AG04450 (cell line): Measurements from ENCODE around the gene OR10J5. TPM values are rescaled to one million over a fixed set of nuclear protein-coding genes. Genes with fewer than 3 reads are reported as not detected.

ENCODE experiments used
- CTCF ChIA-PET: fragments of 300-600, 350-600 bp; formaldehyde crosslinking; extraction: SDS; loops from one replicate; lab custom pipeline; 2022; ENCODE audit warnings: antibody characterized with exemption, inconsistent platforms; lab: Charles Lee
- POLR2A ChIA-PET: fragments of 350-600 bp; formaldehyde crosslinking; extraction: SDS; loops from one replicate; lab custom pipeline; 2021; ENCODE audit warnings: antibody characterized with exemption, inconsistent platforms; lab: Yijun Ruan, JAX
- DNase-seq: peaks from one replicate; pipeline ENCODE4 v3.0.0-alpha.2; 2011; ENCODE audit warnings: low read depth, low spot score
- H3K27ac ChIP-seq: one replicate; pipeline ENCODE4 v1.5.1; 2012; ENCODE audit warnings: low read depth, low read length, control low read depth
- H3K27me3 ChIP-seq: one replicate; pipeline ENCODE4 v1.6.0; 2012; ENCODE audit warnings: low read length; ENCODE audit not compliant: control insufficient read depth, insufficient read depth
- H3K4me3 ChIP-seq: 2 replicates; pipeline ENCODE4 v1.5.1; 2011; ENCODE audit warnings: mild to moderate bottlenecking, low read depth, low read length, control low read depth
- H3K9me3 ChIP-seq: 2 replicates; pipeline ENCODE4 v1.5.1; 2012; ENCODE audit warnings: low read length; ENCODE audit not compliant: control insufficient read depth, insufficient read depth
- polyA plus RNA-seq: library from polyadenylated mRNA; depleted of rRNA; stranded (reverse); fragments of >200 nt; gene quantifications from 2 replicates; pipeline ENCODE4 v1.2.3, GENCODE V29; 2011
- TF ChIP-seq, protein P1 (sequence below): IDR thresholded peaks from 2 replicates; pipeline ENCODE4 v1.5.1; 2011; ENCODE audit warnings: low read depth, low read length, control low read depth, inconsistent platforms

Gene OR10J5
- polyA plus RNA-seq, 1 experiment = not detected

GRCh38 chr1:159562680-159563079, 26.9 kb upstream of the OR10J5 start:
- ChIA-PET CTCF (no interaction called here), POLR2A (no interaction called here)
- H3K9me3 ChIP-seq = no peaks in the 10 kb centered on the region
- H3K27me3 ChIP-seq = no peaks in the 10 kb centered on the region
- no peak overlapping the region for H3K27ac ChIP-seq
- DNase-seq = no peak
- TF ChIP-seq, protein P1, sequence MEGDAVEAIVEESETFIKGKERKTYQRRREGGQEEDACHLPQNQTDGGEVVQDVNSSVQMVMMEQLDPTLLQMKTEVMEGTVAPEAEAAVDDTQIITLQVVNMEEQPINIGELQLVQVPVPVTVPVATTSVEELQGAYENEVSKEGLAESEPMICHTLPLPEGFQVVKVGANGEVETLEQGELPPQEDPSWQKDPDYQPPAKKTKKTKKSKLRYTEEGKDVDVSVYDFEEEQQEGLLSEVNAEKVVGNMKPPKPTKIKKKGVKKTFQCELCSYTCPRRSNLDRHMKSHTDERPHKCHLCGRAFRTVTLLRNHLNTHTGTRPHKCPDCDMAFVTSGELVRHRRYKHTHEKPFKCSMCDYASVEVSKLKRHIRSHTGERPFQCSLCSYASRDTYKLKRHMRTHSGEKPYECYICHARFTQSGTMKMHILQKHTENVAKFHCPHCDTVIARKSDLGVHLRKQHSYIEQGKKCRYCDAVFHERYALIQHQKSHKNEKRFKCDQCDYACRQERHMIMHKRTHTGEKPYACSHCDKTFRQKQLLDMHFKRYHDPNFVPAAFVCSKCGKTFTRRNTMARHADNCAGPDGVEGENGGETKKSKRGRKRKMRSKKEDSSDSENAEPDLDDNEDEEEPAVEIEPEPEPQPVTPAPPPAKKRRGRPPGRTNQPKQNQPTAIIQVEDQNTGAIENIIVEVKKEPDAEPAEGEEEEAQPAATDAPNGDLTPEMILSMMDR = no peak
- no peak overlapping the region for H3K4me3 ChIP-seq

GRCh38 chr1:159561497-159561896, 25.7 kb upstream of the OR10J5 start:
- no peak overlapping the region for H3K4me3 ChIP-seq
- ChIA-PET POLR2A (no interaction called here), CTCF (no interaction called here)
- H3K9me3 ChIP-seq = no peaks in the 10 kb centered on the region
- no peaks in the 10 kb centered on the region for H3K27me3 ChIP-seq
- TF ChIP-seq, protein P1 = no peak
- DNase-seq = no peak
- H3K27ac ChIP-seq = no peak overlapping the region

DNA sequence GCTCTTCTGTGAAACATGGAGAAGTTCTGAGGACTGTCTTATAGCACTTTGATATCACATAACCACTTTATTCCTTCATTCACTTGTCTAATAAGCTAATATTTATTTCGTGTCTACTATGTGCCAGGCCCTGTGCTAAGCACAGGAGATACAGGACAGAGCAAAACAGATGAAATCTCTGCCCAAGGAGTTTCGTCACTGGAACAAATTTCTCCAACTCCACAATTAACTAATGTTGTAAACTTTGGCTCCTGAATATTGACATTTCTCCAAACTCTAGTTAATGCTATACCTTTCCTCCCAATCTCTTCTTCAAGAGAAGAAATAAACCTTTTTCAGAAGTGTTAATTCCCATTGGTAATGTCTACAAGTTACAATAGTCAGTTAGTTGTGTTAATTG, 24.8 kb upstream of the OR10J5 start:
- Histone ChIP-seq H3K27me3 (no peaks in the 10 kb centered on the region), H3K9me3 (no peaks in the 10 kb centered on the region), H3K27ac (no peak overlapping the region), H3K4me3 (no peak overlapping the region)
- TF ChIP-seq, protein P1 = no peak
- no peak for DNase-seq
- POLR2A ChIA-PET = no interaction called here
- CTCF ChIA-PET = no interaction called here

GRCh38 chr1:159556931-159557369, 21.1 kb upstream of the OR10J5 start:
- POLR2A ChIA-PET = no interaction called here
- TF ChIP-seq, protein P1 = no peak
- H3K9me3 ChIP-seq = no peaks in the 10 kb centered on the region

DNA sequence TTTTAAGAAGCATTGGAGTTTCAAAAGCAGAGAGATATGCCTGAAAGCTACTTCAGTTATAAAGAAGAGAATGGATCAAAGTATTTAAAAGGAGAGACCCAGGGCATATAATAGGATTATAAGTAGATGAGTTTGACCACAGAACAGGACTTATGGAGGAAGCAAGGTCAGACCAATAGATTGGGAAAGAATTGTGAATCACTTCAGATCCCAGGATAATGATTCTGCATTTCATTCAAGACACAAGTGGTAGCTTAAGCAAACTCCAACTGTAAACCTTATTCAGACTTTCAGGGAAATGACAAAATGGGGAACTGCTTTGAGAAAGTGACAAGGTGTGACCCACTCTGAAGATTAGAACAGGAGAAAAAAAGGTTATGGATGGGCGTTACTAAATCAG, 18.9 kb upstream of the OR10J5 start:
- DNase-seq = no peak
- Histone ChIP-seq H3K4me3 (no peak overlapping the region), H3K27me3 (no peaks in the 10 kb centered on the region), H3K9me3 (no peaks in the 10 kb centered on the region), H3K27ac (no peak overlapping the region)
- CTCF ChIA-PET = interaction anchor here (0.7 kb wide), 1 partner anchor 343 kb away, joined by 3 read pairs; no protein-coding TSS in a partner anchor
- POLR2A ChIA-PET = no interaction called here
- TF ChIP-seq, protein P1 = no peak

More at GRCh38 chr1:159556931-159557369, 21.1 kb upstream of the OR10J5 start:
- CTCF ChIA-PET = no interaction called here
- Histone ChIP-seq H3K27me3 (no peaks in the 10 kb centered on the region), H3K27ac (no peak overlapping the region), H3K4me3 (no peak overlapping the region)
- no peak for DNase-seq
